Measurements from ENCODE around the gene KCNJ10.

DNA sequence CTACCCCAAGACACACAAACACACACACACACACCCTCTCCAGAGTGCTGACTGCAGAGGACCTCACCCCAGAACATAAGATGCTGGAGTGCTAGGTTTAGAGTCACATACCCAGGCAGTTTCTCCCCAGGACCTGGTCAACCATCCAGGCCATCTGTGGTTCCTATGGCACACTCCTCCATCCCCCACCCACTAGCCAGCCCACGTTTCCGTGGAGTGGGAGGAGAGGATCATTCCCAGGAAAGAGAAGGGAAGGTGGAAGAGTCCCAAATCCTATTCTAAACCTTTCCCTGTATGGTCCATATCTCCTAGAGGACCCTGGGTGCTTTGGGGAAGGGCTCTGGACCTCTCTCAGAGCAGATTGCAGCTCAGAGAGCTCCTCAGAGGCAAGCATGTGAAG, 12.5 kb upstream of the KCNJ10 start:
- TF ChIP-seq, protein P1, sequence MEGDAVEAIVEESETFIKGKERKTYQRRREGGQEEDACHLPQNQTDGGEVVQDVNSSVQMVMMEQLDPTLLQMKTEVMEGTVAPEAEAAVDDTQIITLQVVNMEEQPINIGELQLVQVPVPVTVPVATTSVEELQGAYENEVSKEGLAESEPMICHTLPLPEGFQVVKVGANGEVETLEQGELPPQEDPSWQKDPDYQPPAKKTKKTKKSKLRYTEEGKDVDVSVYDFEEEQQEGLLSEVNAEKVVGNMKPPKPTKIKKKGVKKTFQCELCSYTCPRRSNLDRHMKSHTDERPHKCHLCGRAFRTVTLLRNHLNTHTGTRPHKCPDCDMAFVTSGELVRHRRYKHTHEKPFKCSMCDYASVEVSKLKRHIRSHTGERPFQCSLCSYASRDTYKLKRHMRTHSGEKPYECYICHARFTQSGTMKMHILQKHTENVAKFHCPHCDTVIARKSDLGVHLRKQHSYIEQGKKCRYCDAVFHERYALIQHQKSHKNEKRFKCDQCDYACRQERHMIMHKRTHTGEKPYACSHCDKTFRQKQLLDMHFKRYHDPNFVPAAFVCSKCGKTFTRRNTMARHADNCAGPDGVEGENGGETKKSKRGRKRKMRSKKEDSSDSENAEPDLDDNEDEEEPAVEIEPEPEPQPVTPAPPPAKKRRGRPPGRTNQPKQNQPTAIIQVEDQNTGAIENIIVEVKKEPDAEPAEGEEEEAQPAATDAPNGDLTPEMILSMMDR (IDR thresholded peaks at IDR 0.05), result no peak
- TF ChIP-seq POLR2A (IDR thresholded peaks at IDR 0.05), result no peak

Data from right lobe of liver (tissue), 4 donors.